ENCODE data around the gene LINC01488. TPM values are rescaled to one million over a fixed set of nuclear protein-coding genes. Genes with fewer than 3 reads are reported as not detected.
A peak's percentile ranks its signal among the peaks of the same experiment; 100 is the strongest.

Gene LINC01488
- total RNA-seq, 1 donor from 2014 or later: not detected

GRCh38 chr11:69518081-69518950, 36.9 kb downstream of the LINC01488 start:
- FAIRE-seq (peak; percentile 45), DNase-seq (ENCODE audit: low read depth) (peak; percentile 89)
- H3K27me3 Mint-ChIP-seq (ENCODE audit: low read depth, unreplicated experiment): peaks cover 42% of the 10 kb centered on the region
- H2AFZ ChIP-seq (ENCODE audit: low read depth, low read length): no peak overlapping the region
- no peaks in the 10 kb centered on the region for H4K20me1 ChIP-seq (ENCODE audit: insufficient read depth, low read length)
- peaks cover 7% of the 10 kb centered on the region for H3K36me3 Mint-ChIP-seq (ENCODE audit: low read depth, unreplicated experiment)
- peak overlapping the region; percentile 34 for H3K9ac ChIP-seq (ENCODE audit: low read length)
- H3K27ac Mint-ChIP-seq (ENCODE audit: unreplicated experiment): no peak overlapping the region
- H3K4me1 Mint-ChIP-seq (ENCODE audit: low read depth, unreplicated experiment): peaks cover 3% of the 10 kb centered on the region
- peaks cover 3% of the 10 kb centered on the region for H3K9me3 ChIP-seq (ENCODE audit: insufficient read depth, low read depth, low read length)
- H3K27ac ChIP-seq (ENCODE audit: low read depth, low read length): peak overlapping the region; percentile 65
- peaks cover 12% of the 10 kb centered on the region for H3K4me1 ChIP-seq (ENCODE audit: insufficient read depth, low read length)
- peaks cover 28% of the 10 kb centered on the region for H3K9me3 Mint-ChIP-seq (ENCODE audit: unreplicated experiment)
- H3K4me3 ChIP-seq (ENCODE audit: insufficient read depth, low read depth, low read length): peak overlapping the region; percentile 30
- no peaks in the 10 kb centered on the region for H3K27me3 ChIP-seq (ENCODE audit: insufficient read depth, low read length)
- H3K79me2 ChIP-seq (ENCODE audit: insufficient read depth, low read length): peaks cover 6% of the 10 kb centered on the region
- H3K4me2 ChIP-seq (ENCODE audit: low read length): peak overlapping the region; percentile 55
- H3K36me3 ChIP-seq (ENCODE audit: insufficient read depth, low read length): no peaks in the 10 kb centered on the region
- TF ChIP-seq EZH2 (IDR thresholded peaks at IDR 0.05; ENCODE audit: insufficient read depth, low read length): no peak
- TF ChIP-seq CTCF (IDR thresholded peaks at IDR 0.05; ENCODE audit: insufficient read depth, low read depth, low read length): no peak
- H3K4me3 Mint-ChIP-seq (ENCODE audit: unreplicated experiment): no peak overlapping the region

- Mint-ChIP-seq H3K27ac (ENCODE audit: unreplicated experiment) (no peak overlapping the region), H3K4me1 (ENCODE audit: low read depth, unreplicated experiment) (peaks cover 8% of the 10 kb centered on the region), H3K9me3 (ENCODE audit: unreplicated experiment) (peaks cover 26% of the 10 kb centered on the region), H3K4me3 (ENCODE audit: unreplicated experiment) (no peak overlapping the region), H3K27me3 (ENCODE audit: low read depth, unreplicated experiment) (peaks cover 43% of the 10 kb centered on the region), H3K36me3 (ENCODE audit: low read depth, unreplicated experiment) (peaks cover 7% of the 10 kb centered on the region)
- Histone ChIP-seq H3K36me3 (ENCODE audit: insufficient read depth, low read length) (no peaks in the 10 kb centered on the region), H3K9me3 (ENCODE audit: insufficient read depth, low read depth, low read length) (peaks cover 3% of the 10 kb centered on the region), H3K27ac (ENCODE audit: low read depth, low read length) (no peak overlapping the region), H3K79me2 (ENCODE audit: insufficient read depth, low read length) (peaks cover 6% of the 10 kb centered on the region), H2AFZ (ENCODE audit: low read depth, low read length) (no peak overlapping the region), H3K9ac (ENCODE audit: low read length) (no peak overlapping the region), H3K27me3 (ENCODE audit: insufficient read depth, low read length) (no peaks in the 10 kb centered on the region), H3K4me1 (ENCODE audit: insufficient read depth, low read length) (peaks cover 24% of the 10 kb centered on the region), H3K4me3 (ENCODE audit: insufficient read depth, low read depth, low read length) (no peak overlapping the region), H3K4me2 (ENCODE audit: low read length) (no peak overlapping the region), H4K20me1 (ENCODE audit: insufficient read depth, low read length) (no peaks in the 10 kb centered on the region)
- TF ChIP-seq CTCF (IDR thresholded peaks at IDR 0.05; ENCODE audit: insufficient read depth, low read depth, low read length) (no peak), EZH2 (IDR thresholded peaks at IDR 0.05; ENCODE audit: insufficient read depth, low read length) (no peak)
- no peak for FAIRE-seq
- no peak for DNase-seq (ENCODE audit: low read depth)
Observed at GRCh38 chr11:69520186-69520916, 38.9 kb downstream of the LINC01488 start.
